Measurements from ENCODE around the gene H6PD.

The H6PD gene

GRCh38 chr1:9201401-9202239 is 33.0 kb upstream of the H6PD start:
- peaks cover 0 to 49% (median 34%) of the 10 kb centered on the region in 4 donors for H3K4me1 ChIP-seq
- DNase-seq = peak; percentile 43 to 76
- H3K9me3 ChIP-seq = no peaks in the 10 kb centered on the region
- no peaks in the 10 kb centered on the region for H3K36me3 ChIP-seq
- H3K27ac ChIP-seq = peak overlapping the region; percentile 51 to 52
- TF ChIP-seq, protein P1, sequence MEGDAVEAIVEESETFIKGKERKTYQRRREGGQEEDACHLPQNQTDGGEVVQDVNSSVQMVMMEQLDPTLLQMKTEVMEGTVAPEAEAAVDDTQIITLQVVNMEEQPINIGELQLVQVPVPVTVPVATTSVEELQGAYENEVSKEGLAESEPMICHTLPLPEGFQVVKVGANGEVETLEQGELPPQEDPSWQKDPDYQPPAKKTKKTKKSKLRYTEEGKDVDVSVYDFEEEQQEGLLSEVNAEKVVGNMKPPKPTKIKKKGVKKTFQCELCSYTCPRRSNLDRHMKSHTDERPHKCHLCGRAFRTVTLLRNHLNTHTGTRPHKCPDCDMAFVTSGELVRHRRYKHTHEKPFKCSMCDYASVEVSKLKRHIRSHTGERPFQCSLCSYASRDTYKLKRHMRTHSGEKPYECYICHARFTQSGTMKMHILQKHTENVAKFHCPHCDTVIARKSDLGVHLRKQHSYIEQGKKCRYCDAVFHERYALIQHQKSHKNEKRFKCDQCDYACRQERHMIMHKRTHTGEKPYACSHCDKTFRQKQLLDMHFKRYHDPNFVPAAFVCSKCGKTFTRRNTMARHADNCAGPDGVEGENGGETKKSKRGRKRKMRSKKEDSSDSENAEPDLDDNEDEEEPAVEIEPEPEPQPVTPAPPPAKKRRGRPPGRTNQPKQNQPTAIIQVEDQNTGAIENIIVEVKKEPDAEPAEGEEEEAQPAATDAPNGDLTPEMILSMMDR (IDR thresholded peaks at IDR 0.05) = no peak
- peak overlapping the region; percentile 41 to 57 for H3K4me3 ChIP-seq
- peaks cover 0 to 34% of the 10 kb centered on the region in 2 donors for H3K27me3 ChIP-seq
- intact Hi-C loops (cut with DNase I; ENCODE audit: low total_unique reads) = loop anchor here (5.0 kb wide), 1 partner anchor 51 kb away; no protein-coding TSS in a partner anchor

DNA sequence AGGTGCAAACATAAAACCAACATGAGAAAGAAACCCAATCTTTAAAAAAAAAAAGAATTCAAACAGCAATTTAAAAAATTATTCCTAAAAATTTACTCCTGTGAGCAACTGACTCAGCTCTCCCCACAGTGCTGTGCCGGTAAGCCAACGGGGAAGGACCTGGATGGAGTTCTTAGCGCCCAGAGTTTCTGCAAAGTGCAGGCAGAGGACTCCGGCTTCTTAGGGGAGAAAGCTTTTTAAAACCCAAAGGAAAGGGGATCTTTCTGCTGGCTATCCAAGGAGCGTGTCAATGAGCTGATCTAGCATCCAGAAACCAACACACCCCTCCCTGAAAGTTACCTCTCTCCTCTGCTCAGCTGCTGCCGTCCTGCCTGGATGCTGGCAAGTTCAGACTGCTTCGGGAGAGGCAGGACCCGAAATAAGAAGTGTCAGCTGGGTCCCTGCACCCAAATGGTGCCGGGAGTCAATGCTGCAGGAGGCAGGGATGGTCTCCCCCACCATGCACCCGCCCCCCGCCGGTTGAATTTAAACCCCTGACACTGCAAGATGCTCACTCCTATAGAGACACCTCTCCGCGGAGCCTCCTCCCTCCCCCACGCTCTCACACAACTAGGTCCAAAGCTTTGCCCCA is 32.2 kb upstream of the H6PD start:
- Histone ChIP-seq H3K27ac (no peak overlapping the region), H3K4me3 (peak overlapping the region; percentile 41 to 57), H3K27me3 (peaks cover 0 to 35% of the 10 kb centered on the region in 2 donors), H3K36me3 (no peaks in the 10 kb centered on the region), H3K9me3 (no peaks in the 10 kb centered on the region), H3K4me1 (peaks cover 0 to 43% (median 27%) of the 10 kb centered on the region in 4 donors)
- TF ChIP-seq, protein P1 (IDR thresholded peaks at IDR 0.05) = no peak
- no peak for DNase-seq
- intact Hi-C loops (cut with DNase I; ENCODE audit: low total_unique reads) = loop anchor here (5.0 kb wide), 1 partner anchor 50 kb away; no protein-coding TSS in a partner anchor

DNA sequence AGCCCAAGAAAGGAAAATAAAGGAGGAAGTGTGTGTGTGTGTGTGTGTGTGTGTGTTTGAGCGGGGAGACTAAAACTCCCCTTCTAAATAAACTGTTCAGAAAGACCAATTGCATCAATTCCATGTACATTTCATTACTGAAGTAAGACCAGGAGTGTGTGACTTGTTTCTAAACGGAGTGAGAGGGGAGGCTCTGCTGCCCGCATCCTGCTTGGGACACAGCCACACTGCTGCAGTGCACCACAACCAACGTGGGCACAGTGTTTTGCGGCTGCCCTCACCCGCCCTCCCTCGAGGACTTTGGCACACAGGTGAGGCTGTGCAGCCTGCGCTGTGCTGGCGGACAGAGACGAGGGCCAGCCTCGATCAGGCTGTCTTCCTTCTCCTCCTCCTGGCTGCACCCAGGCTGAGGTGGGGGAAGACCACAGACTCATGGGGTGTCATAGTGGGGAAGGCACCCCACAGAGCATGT is 31.0 kb upstream of the H6PD start:
- Histone ChIP-seq H3K36me3 (no peaks in the 10 kb centered on the region), H3K4me3 (no peak overlapping the region), H3K9me3 (no peaks in the 10 kb centered on the region), H3K27me3 (peaks cover 0 to 47% of the 10 kb centered on the region in 2 donors), H3K27ac (no peak overlapping the region), H3K4me1 (peaks cover 0 to 32% (median 17%) of the 10 kb centered on the region in 4 donors)
- no peak for DNase-seq
- TF ChIP-seq, protein P1 (IDR thresholded peaks at IDR 0.05) = no peak
- intact Hi-C loops (cut with DNase I; ENCODE audit: low total_unique reads) = loop anchor here (5.0 kb wide), 1 partner anchor 49 kb away; no protein-coding TSS in a partner anchor

DNA sequence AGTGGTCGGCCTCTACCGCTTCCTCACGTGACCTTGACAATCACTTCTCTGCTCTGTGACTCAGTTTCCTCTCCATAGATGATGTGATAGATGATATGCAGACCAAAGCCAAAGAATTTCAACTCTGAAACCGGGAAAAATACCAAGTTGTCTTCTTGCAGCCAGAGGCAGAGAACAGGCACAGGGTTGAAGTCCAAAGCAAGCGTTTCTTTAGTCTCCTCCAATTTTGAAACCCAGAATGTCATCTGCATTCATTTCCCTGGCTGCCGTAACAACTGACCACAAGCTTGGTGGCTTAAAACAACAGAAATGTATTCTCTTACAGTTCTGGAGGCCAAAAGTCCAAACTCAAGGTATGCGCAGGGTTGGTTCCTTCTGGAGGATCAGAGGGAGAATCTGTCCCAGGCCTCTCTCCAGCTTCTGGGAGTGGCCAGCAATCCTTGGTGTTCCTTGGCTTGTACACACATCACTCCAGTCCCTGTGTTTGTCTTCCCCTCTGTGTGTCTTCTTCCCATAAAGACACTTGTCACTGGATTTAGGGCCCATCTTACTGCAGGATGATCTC is 30.3 kb upstream of the H6PD start:
- intact Hi-C loops (cut with DNase I; ENCODE audit: low total_unique reads) = loop anchor here (5.0 kb wide), 1 partner anchor 48 kb away; no protein-coding TSS in a partner anchor
- no peak overlapping the region for H3K4me3 ChIP-seq
- no peaks in the 10 kb centered on the region for H3K36me3 ChIP-seq
- H3K9me3 ChIP-seq = no peaks in the 10 kb centered on the region
- no peak overlapping the region for H3K27ac ChIP-seq
- H3K4me1 ChIP-seq = peaks cover 0 to 26% (median 14%) of the 10 kb centered on the region in 4 donors
- no peak for DNase-seq
- H3K27me3 ChIP-seq = peaks cover 0 to 52% of the 10 kb centered on the region in 2 donors
- TF ChIP-seq, protein P1 (IDR thresholded peaks at IDR 0.05) = no peak

- no peak overlapping the region for H3K27ac ChIP-seq
- H3K9me3 ChIP-seq = no peaks in the 10 kb centered on the region
- H3K27me3 ChIP-seq = peaks cover 0 to 63% of the 10 kb centered on the region in 2 donors
- intact Hi-C loops (cut with DNase I; ENCODE audit: low total_unique reads) = no loop called here
- H3K4me1 ChIP-seq = peaks cover 0 to 12% (median 7%) of the 10 kb centered on the region in 4 donors
- TF ChIP-seq, protein P1 (IDR thresholded peaks at IDR 0.05) = no peak
- DNase-seq = no peak
- H3K4me3 ChIP-seq = no peak overlapping the region
- no peaks in the 10 kb centered on the region for H3K36me3 ChIP-seq
Observed at GRCh38 chr1:9207086-9207485, 27.5 kb upstream of the H6PD start.

All from tibial artery (tissue), 4 donors.